Activated naive CD8-positive, alpha-beta T cell treated with anti-CD3 and anti-CD28 coated beads, Interleukin-2, amount 50 U/mL, for 24 hours (primary cell): ENCODE data around the gene CD164.

Source experiments
- ATAC-seq: fragments of 150-1000 bp; cut with Tn5 transposase; one replicate; pipeline ENCODE4 v1.10.0; 2021
- DNase-seq: peaks from one replicate; pipeline ENCODE4 v3.0.0; 2021
- H3K27ac Mint-ChIP-seq: one replicate; pipeline ENCODE4 v1.8.0; 2021; ENCODE audit warnings: mild to moderate bottlenecking, mixed read lengths
- H3K27me3 Mint-ChIP-seq: one replicate; pipeline ENCODE4 v1.8.0; 2021; ENCODE audit warnings: mixed read lengths
- H3K36me3 Mint-ChIP-seq: one replicate; pipeline ENCODE4 v1.8.0; 2021; ENCODE audit warnings: low read depth, mixed read lengths
- H3K4me1 Mint-ChIP-seq: one replicate; pipeline ENCODE4 v1.8.0; 2021; ENCODE audit warnings: mixed read lengths
- H3K4me3 Mint-ChIP-seq: one replicate; pipeline ENCODE4 v1.8.0; 2021; ENCODE audit warnings: mild to moderate bottlenecking, moderate library complexity, mixed read lengths
- H3K9me3 Mint-ChIP-seq: one replicate; pipeline ENCODE4 v1.8.0; 2021; ENCODE audit warnings: mixed read lengths

CD164 gene

GRCh38 chr6:109321752-109322151 lies 60.5 kb downstream of the CD164 start:
- Mint-ChIP-seq H3K9me3 (no peaks in the 10 kb centered on the region), H3K27me3 (no peaks in the 10 kb centered on the region), H3K36me3 (no peaks in the 10 kb centered on the region), H3K27ac (no peak overlapping the region), H3K4me3 (no peak overlapping the region), H3K4me1 (peaks cover 9% of the 10 kb centered on the region)
- DNase-seq (no peak), ATAC-seq (no peak)

- H3K4me3 Mint-ChIP-seq: no peak overlapping the region
- peaks cover 9% of the 10 kb centered on the region for H3K4me1 Mint-ChIP-seq
- H3K27ac Mint-ChIP-seq: no peak overlapping the region
- H3K36me3 Mint-ChIP-seq: no peaks in the 10 kb centered on the region
- no peaks in the 10 kb centered on the region for H3K27me3 Mint-ChIP-seq
- DNase-seq: no peak
- no peak for ATAC-seq
- H3K9me3 Mint-ChIP-seq: no peaks in the 10 kb centered on the region
Observed at GRCh38 chr6:109320072-109320471, 62.2 kb downstream of the CD164 start.

GRCh38 chr6:109318328-109318876 lies 63.9 kb downstream of the CD164 start:
- H3K27ac Mint-ChIP-seq: no peak overlapping the region
- H3K4me3 Mint-ChIP-seq: no peak overlapping the region
- no peak for DNase-seq
- no peaks in the 10 kb centered on the region for H3K36me3 Mint-ChIP-seq
- H3K27me3 Mint-ChIP-seq: peaks cover 3% of the 10 kb centered on the region
- H3K9me3 Mint-ChIP-seq: no peaks in the 10 kb centered on the region
- no peak for ATAC-seq
- H3K4me1 Mint-ChIP-seq: peaks cover 9% of the 10 kb centered on the region

DNA sequence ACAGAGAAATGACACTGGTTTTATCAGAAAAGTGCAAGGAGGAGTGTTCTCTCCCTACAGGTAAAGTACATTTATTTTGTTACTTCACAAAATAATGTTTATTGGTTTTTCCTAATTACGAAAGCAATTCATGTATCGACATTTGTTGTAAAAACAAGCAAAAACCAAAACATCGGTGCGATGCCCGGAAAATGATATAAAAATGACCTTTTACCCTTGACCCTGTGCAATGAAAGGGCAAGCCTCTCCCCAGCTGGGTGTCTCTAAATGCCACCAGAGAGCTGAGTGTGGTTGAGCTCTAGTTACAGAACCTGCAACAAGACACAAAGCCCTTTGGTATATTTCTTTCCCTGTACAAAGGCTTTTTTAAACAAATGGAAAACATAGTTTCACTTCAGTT lies 65.4 kb downstream of the CD164 start:
- DNase-seq (no peak), ATAC-seq (no peak)
- H3K4me3 Mint-ChIP-seq: no peak overlapping the region
- H3K27me3 Mint-ChIP-seq: peaks cover 3% of the 10 kb centered on the region
- H3K4me1 Mint-ChIP-seq: no peaks in the 10 kb centered on the region
- no peak overlapping the region for H3K27ac Mint-ChIP-seq
- H3K36me3 Mint-ChIP-seq: no peaks in the 10 kb centered on the region
- no peaks in the 10 kb centered on the region for H3K9me3 Mint-ChIP-seq
